Activated CD8-positive, alpha-beta memory T cell treated with anti-CD3 and anti-CD28 coated beads, Interleukin-2, amount 10 ng/mL, durations not matched to agents 7 days and 5 days (primary cell): Measurements from ENCODE around the gene C8G. TPM values are rescaled to one million over a fixed set of nuclear protein-coding genes. Genes with fewer than 3 reads are reported as not detected.

Experiments used
- ATAC-seq: fragments of 150-1000 bp; cut with Tn5 transposase; one replicate; pipeline ENCODE4 v1.10.0; 2021; ENCODE audit warnings: moderate library complexity
- CTCF ChIA-PET: fragments of 350-600 bp; sonication (Branson Sonifier 250); formaldehyde crosslinking; loops from one replicate; lab custom pipeline; 2021; ENCODE audit warnings: antibody characterized with exemption; lab: Charles Lee
- DNase-seq: peaks from one replicate; pipeline ENCODE4 v3.0.0-alpha.2; 2020
- H3K27ac Mint-ChIP-seq: one replicate; pipeline ENCODE4 v1.8.0; 2021; ENCODE audit warnings: mild to moderate bottlenecking, mixed read lengths
- H3K27me3 Mint-ChIP-seq: one replicate; pipeline ENCODE4 v1.8.0; 2021; ENCODE audit warnings: mixed read lengths
- H3K36me3 Mint-ChIP-seq: one replicate; pipeline ENCODE4 v1.8.0; 2021; ENCODE audit warnings: mild to moderate bottlenecking, mixed read lengths
- H3K4me1 Mint-ChIP-seq: one replicate; pipeline ENCODE4 v1.8.0; 2021; ENCODE audit warnings: mixed read lengths
- H3K4me3 Mint-ChIP-seq: one replicate; pipeline ENCODE4 v1.8.0; 2021; ENCODE audit warnings: mild to moderate bottlenecking, moderate library complexity, mixed read lengths
- H3K9me3 Mint-ChIP-seq: one replicate; pipeline ENCODE4 v1.8.0; 2022; ENCODE audit warnings: low read depth, mixed read lengths
- total RNA-seq, 2 experiments: library from RNA; stranded (reverse); gene quantifications; one replicate each; pipeline ENCODE4 v1.2.3, GENCODE V29; 2021

The C8G gene
- total RNA-seq, 2 experiments from 2014 or later: 1.7 TPM; not detected in 1

GRCh38 chr9:136939996-136940525 lies 5.0 kb upstream of the C8G start:
- Mint-ChIP-seq H3K4me3 (no peak overlapping the region), H3K4me1 (peaks cover 14% of the 10 kb centered on the region), H3K9me3 (no peaks in the 10 kb centered on the region), H3K36me3 (peaks cover 24% of the 10 kb centered on the region), H3K27ac (no peak overlapping the region), H3K27me3 (no peaks in the 10 kb centered on the region)
- DNase-seq (no peak), ATAC-seq (no peak)
- CTCF ChIA-PET: no interaction called here

DNA sequence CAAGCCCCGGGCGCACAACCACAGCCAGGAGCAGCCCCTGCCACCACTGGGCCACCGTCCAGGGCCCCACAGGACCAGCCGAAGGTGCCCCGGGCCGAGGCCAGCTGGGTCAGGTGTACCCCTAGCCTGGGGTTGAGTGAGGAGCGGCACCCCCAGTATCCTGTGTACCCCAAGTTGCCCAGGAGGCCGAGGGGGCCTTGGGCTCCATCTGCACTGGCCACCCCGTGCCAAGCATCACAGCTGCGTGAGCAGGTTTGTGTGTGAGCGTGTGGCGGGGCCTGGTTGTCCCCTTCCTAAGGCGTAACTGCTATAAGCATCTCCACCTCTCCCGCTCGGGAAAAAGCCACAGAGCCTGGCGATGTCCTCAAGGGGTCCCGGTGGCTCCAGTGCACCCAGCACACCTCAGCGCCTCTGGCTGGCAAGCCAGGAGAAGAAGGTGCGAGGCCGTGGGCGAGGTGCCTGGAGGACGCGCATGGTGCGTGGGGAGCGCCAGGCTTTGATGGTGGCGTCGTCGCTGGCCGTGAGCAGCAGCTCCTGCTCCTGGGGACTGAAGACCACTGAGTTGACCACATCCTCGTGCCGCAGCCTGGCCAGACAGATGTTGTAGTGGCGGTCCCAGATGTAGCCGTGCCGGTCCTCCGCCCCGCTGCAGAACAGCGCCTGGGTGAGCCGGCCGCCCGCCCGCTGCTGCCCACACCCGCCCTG lies 4.4 kb upstream of the C8G start:
- no peak overlapping the region for H3K4me3 Mint-ChIP-seq

DNA sequence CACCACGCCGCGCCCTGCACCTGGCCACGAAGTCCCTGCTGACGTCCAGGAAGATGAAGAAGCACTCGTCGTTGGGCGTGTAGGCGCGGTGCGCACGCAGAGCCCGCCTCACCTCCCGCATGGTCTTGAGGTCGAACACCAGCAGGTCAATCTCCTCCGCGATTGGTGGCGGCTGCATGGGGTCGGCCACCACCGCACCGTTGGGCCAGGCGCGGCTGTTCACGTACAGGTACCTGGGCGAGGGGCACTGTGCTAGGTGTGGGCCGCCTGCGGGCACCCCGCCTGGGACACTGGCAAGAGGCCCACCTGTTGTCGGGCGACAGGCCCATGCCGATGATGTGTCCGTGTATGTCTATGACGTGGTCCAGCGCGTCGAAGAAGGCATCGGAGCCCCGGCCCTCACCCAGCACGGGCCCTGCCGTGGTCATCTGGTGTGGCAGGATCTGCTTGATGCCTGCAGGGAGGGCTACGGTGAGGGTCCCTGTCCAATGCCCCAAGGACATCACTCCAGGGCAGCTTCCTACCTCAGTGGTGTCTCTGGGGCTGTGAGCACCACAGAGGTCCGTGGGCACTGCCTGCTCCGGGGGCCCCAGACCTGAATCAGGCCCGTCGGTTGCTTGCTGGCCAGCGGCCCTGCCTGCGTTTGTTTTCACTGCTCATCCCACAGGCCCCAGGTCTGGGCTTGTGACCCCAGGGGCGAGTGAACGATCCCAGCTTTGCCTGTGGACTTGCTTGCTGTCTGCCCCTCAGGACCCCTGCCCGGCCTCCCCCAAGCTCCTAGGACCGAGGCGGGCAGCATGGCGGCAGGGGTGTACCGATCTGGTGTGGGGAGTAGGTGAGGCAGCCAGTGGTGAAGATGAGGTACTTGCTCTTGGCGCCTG lies 3.6 kb upstream of the C8G start:
- CTCF ChIA-PET: interaction anchor here (1.0 kb wide), 1 partner anchor 93 kb away, joined by 3 read pairs; no protein-coding TSS in a partner anchor
- no peak overlapping the region for H3K27ac Mint-ChIP-seq
- ATAC-seq: no peak
- no peaks in the 10 kb centered on the region for H3K9me3 Mint-ChIP-seq
- no peak overlapping the region for H3K4me3 Mint-ChIP-seq
- H3K4me1 Mint-ChIP-seq: peaks cover 17% of the 10 kb centered on the region
- H3K27me3 Mint-ChIP-seq: no peaks in the 10 kb centered on the region
- no peak for DNase-seq
- peaks cover 22% of the 10 kb centered on the region for H3K36me3 Mint-ChIP-seq

More for the DNA sequence above, 4.4 kb upstream of the C8G start:
- ATAC-seq (no peak), DNase-seq (no peak)
- H3K4me1 Mint-ChIP-seq: peaks cover 17% of the 10 kb centered on the region
- H3K27ac Mint-ChIP-seq: no peak overlapping the region
- CTCF ChIA-PET: no interaction called here
- no peaks in the 10 kb centered on the region for H3K9me3 Mint-ChIP-seq
- peaks cover 24% of the 10 kb centered on the region for H3K36me3 Mint-ChIP-seq
- H3K27me3 Mint-ChIP-seq: no peaks in the 10 kb centered on the region

GRCh38 chr9:136942112-136942880 lies 2.7 kb upstream of the C8G start:
- H3K4me3 Mint-ChIP-seq: peak overlapping the region; percentile 79
- H3K9me3 Mint-ChIP-seq: no peaks in the 10 kb centered on the region
- H3K4me1 Mint-ChIP-seq: peaks cover 17% of the 10 kb centered on the region
- H3K27me3 Mint-ChIP-seq: no peaks in the 10 kb centered on the region
- peaks cover 20% of the 10 kb centered on the region for H3K36me3 Mint-ChIP-seq
- CTCF ChIA-PET: interaction anchor here (1.0 kb wide), 1 partner anchor 93 kb away, joined by 3 read pairs; no protein-coding TSS in a partner anchor
- DNase-seq (no peak), ATAC-seq (no peak)
- H3K27ac Mint-ChIP-seq: no peak overlapping the region

- Mint-ChIP-seq H3K36me3 (peaks cover 19% of the 10 kb centered on the region), H3K9me3 (no peaks in the 10 kb centered on the region), H3K27ac (no peak overlapping the region), H3K4me3 (peak overlapping the region; percentile 79), H3K4me1 (peaks cover 17% of the 10 kb centered on the region), H3K27me3 (no peaks in the 10 kb centered on the region)
- DNase-seq: no peak
- CTCF ChIA-PET: interaction anchor here (1.0 to 7.3 kb wide), 5 partner anchors 23 to 99 kb away, joined by 3 to 183 read pairs (median 6); partner anchors contain the start of genes AJM1 and FUT7
- no peak for ATAC-seq
Measured at GRCh38 chr9:136942881-136943230, 2.2 kb upstream of the C8G start.

GRCh38 chr9:136943291-136944211 lies 1.5 kb upstream of the C8G start:
- Mint-ChIP-seq H3K9me3 (no peaks in the 10 kb centered on the region), H3K27ac (peak overlapping the region; percentile 76), H3K4me3 (peak overlapping the region; percentile 79), H3K27me3 (no peaks in the 10 kb centered on the region), H3K36me3 (peaks cover 19% of the 10 kb centered on the region), H3K4me1 (peaks cover 20% of the 10 kb centered on the region)
- ATAC-seq: peak; percentile 47
- DNase-seq: peak; percentile 69
- CTCF ChIA-PET: interaction anchor here (0.7 to 7.3 kb wide), 16 partner anchors 17 to 243 kb away, joined by 3 to 183 read pairs (median 5); partner anchors contain the start of genes ABCA2, AJM1, FUT7 and NPDC1

DNA sequence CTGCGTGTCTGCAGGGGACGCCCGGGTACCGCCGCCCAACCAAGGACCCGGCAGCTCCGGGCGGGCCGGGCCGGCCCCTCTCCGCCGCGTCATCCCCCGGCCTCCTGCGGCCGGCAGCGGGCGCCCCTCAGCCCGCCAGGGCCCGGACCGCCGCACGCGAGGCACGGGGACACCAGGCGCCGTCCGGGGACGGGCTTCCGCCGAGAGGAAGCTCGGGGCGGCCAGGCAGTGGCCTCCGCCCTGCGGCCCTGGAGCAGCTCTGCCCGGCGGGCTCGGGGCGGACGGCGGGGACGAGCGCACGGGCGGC lies 878 bp upstream of the C8G start:
- Mint-ChIP-seq H3K4me3 (peak overlapping the region; percentile 79), H3K9me3 (no peaks in the 10 kb centered on the region), H3K4me1 (peaks cover 18% of the 10 kb centered on the region), H3K27ac (peak overlapping the region; percentile 76), H3K36me3 (peaks cover 16% of the 10 kb centered on the region), H3K27me3 (no peaks in the 10 kb centered on the region)
- CTCF ChIA-PET: interaction anchor here (0.7 to 7.3 kb wide), 18 partner anchors 10 to 244 kb away, joined by 3 to 183 read pairs (median 5); partner anchors contain the start of genes ABCA2, AJM1, FUT7 and NPDC1
- ATAC-seq: no peak
- DNase-seq: no peak

- CTCF ChIA-PET: interaction anchor here (0.7 to 7.3 kb wide), 12 partner anchors 8 to 122 kb away, joined by 3 to 183 read pairs (median 4); partner anchors contain the start of genes ABCA2, AJM1, CLIC3 and FUT7
- H3K27me3 Mint-ChIP-seq: no peaks in the 10 kb centered on the region
- peak overlapping the region; percentile 81 for H3K27ac Mint-ChIP-seq
- no peak overlapping the region for H3K4me3 Mint-ChIP-seq
- DNase-seq (no peak), ATAC-seq (no peak)
- no peaks in the 10 kb centered on the region for H3K9me3 Mint-ChIP-seq
- H3K4me1 Mint-ChIP-seq: peaks cover 20% of the 10 kb centered on the region
- H3K36me3 Mint-ChIP-seq: peaks cover 13% of the 10 kb centered on the region
Measured at GRCh38 chr9:136945333-136946227, 537 bp downstream of the C8G start.

GRCh38 chr9:136946228-136947027 lies 1.4 kb downstream of the C8G start:
- no peak for ATAC-seq
- Mint-ChIP-seq H3K9me3 (no peaks in the 10 kb centered on the region), H3K4me1 (peaks cover 20% of the 10 kb centered on the region), H3K4me3 (no peak overlapping the region), H3K27me3 (no peaks in the 10 kb centered on the region), H3K27ac (no peak overlapping the region), H3K36me3 (peaks cover 9% of the 10 kb centered on the region)
- CTCF ChIA-PET: interaction anchor here (0.5 to 7.3 kb wide), 9 partner anchors 9 to 122 kb away, joined by 3 to 183 read pairs (median 6); partner anchors contain the start of genes ABCA2, AJM1, CLIC3 and FUT7
- no peak for DNase-seq

DNA sequence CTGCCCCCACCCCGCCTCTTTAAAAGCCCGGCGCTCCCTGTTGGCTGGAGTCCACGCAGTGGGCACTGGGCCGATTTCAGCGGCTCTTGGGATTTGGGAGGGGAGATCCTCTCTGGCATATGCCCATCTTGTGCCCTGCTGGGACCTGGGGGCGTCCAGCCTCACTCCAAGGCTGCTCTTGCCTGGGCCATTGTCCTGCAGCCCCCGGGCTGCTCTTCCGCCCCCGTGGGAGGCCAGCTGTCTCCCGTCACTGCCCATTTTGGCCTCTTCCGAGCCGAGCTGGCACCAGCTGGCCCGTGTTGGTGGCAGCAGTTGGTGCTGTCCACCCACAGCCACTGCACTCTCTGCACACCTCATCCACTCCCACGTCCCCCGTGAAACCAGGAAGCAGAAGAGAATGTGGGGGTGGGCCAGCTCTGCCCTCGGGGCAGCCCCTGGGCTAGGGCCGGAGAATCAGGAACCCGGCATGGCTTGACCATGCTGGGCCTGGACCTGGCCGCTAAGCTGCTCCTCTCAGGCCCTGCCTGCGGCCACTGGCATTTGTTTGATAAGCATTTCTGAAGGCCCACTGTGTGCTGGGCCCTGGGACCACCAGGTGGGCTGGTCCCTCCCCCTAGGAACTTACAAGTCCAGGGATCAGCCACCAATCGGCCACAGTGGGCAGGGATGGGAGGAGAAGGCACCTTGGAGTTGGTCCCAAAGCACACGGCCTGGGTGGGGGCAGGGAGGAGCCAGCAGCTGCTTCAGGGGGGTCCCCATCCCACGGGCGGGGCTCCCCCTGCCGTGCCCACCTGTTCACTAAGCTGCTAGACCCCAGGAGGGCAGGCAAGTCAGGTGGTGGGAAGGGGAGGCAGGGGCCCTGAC lies 2.2 kb downstream of the C8G start:
- H3K4me3 Mint-ChIP-seq: no peak overlapping the region
- H3K27ac Mint-ChIP-seq: no peak overlapping the region
- no peaks in the 10 kb centered on the region for H3K9me3 Mint-ChIP-seq
- ATAC-seq (no peak), DNase-seq (no peak)
- H3K4me1 Mint-ChIP-seq: peaks cover 20% of the 10 kb centered on the region
- CTCF ChIA-PET: interaction anchor here (0.5 to 7.3 kb wide), 27 partner anchors 12 to 289 kb away, joined by 3 to 183 read pairs (median 6); partner anchors contain the start of genes ABCA2, AJM1, CLIC3 and FUT7
- H3K36me3 Mint-ChIP-seq: peaks cover 5% of the 10 kb centered on the region
- H3K27me3 Mint-ChIP-seq: no peaks in the 10 kb centered on the region
